A673 (cell line): ENCODE results near the gene SLC2A13. TPM values are rescaled to one million over a fixed set of nuclear protein-coding genes. Genes with fewer than 3 reads are reported as not detected.

Source experiments
- BruUV-seq: library from RNA; stranded (reverse); fragments of 400-500 nt; replicated peaks from 2 replicates; lab custom pipeline; 2021; lab: Mats Ljungman, UMichigan
- CTCF ChIA-PET: fragments of 300-600 bp; sonication (Branson Sonifier 250); formaldehyde crosslinking; loops from one replicate; lab custom pipeline; 2022; ENCODE audit warnings: antibody characterized with exemption; lab: Charles Lee
- POLR2A ChIA-PET: fragments of 300-600 bp; sonication (Branson Sonifier 250); formaldehyde crosslinking; loops from one replicate; lab custom pipeline; 2022; ENCODE audit warnings: antibody characterized with exemption; ENCODE audit not compliant: low non-redundant PET; lab: Charles Lee
- DNase-seq: peaks from one replicate; pipeline ENCODE4 v3.0.0-alpha.2; 2015; ENCODE audit warnings: low spot score
- H3K27ac ChIP-seq: fragments of 200-600 bp; sonication (generic); 2 replicates; pipeline ENCODE4 v1.5.1; 2016; ENCODE audit warnings: mixed run types, low read depth, mild to moderate bottlenecking, mixed read lengths, antibody characterized with exemption, low read length; ENCODE audit not compliant: poor library complexity, severe bottlenecking
- H3K27me3 ChIP-seq: fragments of 200-600 bp; sonication (generic); replicated peaks from 2 replicates; pipeline ENCODE4 v1.6.1; 2017; ENCODE audit warnings: mixed run types, low read depth, mild to moderate bottlenecking, mixed read lengths, antibody characterized with exemption, low read length; ENCODE audit not compliant: insufficient read depth, poor library complexity
- H3K36me3 ChIP-seq: fragments of 200-600 bp; sonication (generic); 2 replicates; pipeline ENCODE4 v1.6.1; 2016; ENCODE audit warnings: mixed run types, mild to moderate bottlenecking, mixed read lengths, antibody characterized with exemption, low read length; ENCODE audit not compliant: insufficient read depth, poor library complexity, severe bottlenecking
- H3K4me1 ChIP-seq: fragments of 200-600 bp; sonication (generic); 2 replicates; pipeline ENCODE4 v1.6.1; 2017; ENCODE audit warnings: mixed run types, mild to moderate bottlenecking, mixed read lengths, antibody characterized with exemption, low read length; ENCODE audit not compliant: insufficient read depth, poor library complexity, severe bottlenecking
- H3K4me3 ChIP-seq: fragments of 200-600 bp; sonication (generic); 2 replicates; pipeline ENCODE4 v1.5.1; 2016; ENCODE audit warnings: low read depth, mixed run types, mild to moderate bottlenecking, mixed read lengths, low read length; ENCODE audit not compliant: poor library complexity, severe bottlenecking
- H3K9me3 ChIP-seq: fragments of 200-600 bp; sonication (generic); 2 replicates; pipeline ENCODE4 v1.6.1; 2016; ENCODE audit warnings: mixed run types, low read depth, mild to moderate bottlenecking, mixed read lengths, antibody characterized with exemption, low read length; ENCODE audit not compliant: poor library complexity, severe bottlenecking
- CTCF ChIP-seq: fragments of 300-800, 200-600 bp; sonication (generic); conservative IDR thresholded peaks from 2 replicates; pipeline ENCODE4 v1.5.1; 2017; ENCODE audit warnings: low read depth, mild to moderate bottlenecking, antibody characterized with exemption, low read length, moderate library complexity, mixed read lengths
- EZH2 ChIP-seq: fragments of 200-600 bp; sonication (generic); IDR thresholded peaks from 2 replicates; pipeline ENCODE4 v1.6.1; 2017; ENCODE audit warnings: borderline replicate concordance, low read depth, mild to moderate bottlenecking, mixed read lengths, antibody characterized with exemption, low read length; ENCODE audit not compliant: poor library complexity, severe bottlenecking
- intact Hi-C: fragments of 100-400 bp; cut with micrococcal nuclease; formaldehyde crosslinking; loops from one replicate; pipeline ENCODE4 v1.10.0; 2022; ENCODE audit not compliant: unreplicated experiment
- total RNA-seq: library from RNA; stranded (reverse); gene quantifications from 2 replicates; pipeline ENCODE4 v1.2.3, GENCODE V29; 2021

The SLC2A13 gene
- total RNA-seq, 1 experiment from 2014 or later = 9.1 TPM

GRCh38 chr12:40015345-40015744 is 90.5 kb downstream of the SLC2A13 start:
- H3K4me3 ChIP-seq = no peak overlapping the region
- no peaks in the 10 kb centered on the region for H3K27me3 ChIP-seq
- H3K4me1 ChIP-seq = peaks cover 7% of the 10 kb centered on the region
- no peaks in the 10 kb centered on the region for H3K36me3 ChIP-seq
- BruUV-seq = no TSS peak
- H3K27ac ChIP-seq = no peak overlapping the region
- ChIA-PET POLR2A (no interaction called here), CTCF (no interaction called here)
- no peak for TF ChIP-seq CTCF
- TF ChIP-seq EZH2 = no peak
- no peak for DNase-seq
- no peaks in the 10 kb centered on the region for H3K9me3 ChIP-seq
- intact Hi-C loops = no loop called here

GRCh38 chr12:40013847-40014246 is 92.0 kb downstream of the SLC2A13 start:
- no peak for DNase-seq
- BruUV-seq = no TSS peak
- ChIA-PET CTCF (no interaction called here), POLR2A (no interaction called here)
- TF ChIP-seq CTCF (no peak), EZH2 (no peak)
- intact Hi-C loops = no loop called here
- no peaks in the 10 kb centered on the region for H3K27me3 ChIP-seq
- H3K27ac ChIP-seq = no peak overlapping the region
- no peak overlapping the region for H3K4me3 ChIP-seq
- no peaks in the 10 kb centered on the region for H3K9me3 ChIP-seq
- H3K4me1 ChIP-seq = peaks cover 7% of the 10 kb centered on the region
- H3K36me3 ChIP-seq = no peaks in the 10 kb centered on the region

GRCh38 chr12:40013292-40013691 is 92.6 kb downstream of the SLC2A13 start:
- ChIA-PET POLR2A (no interaction called here), CTCF (no interaction called here)
- no peaks in the 10 kb centered on the region for H3K36me3 ChIP-seq
- DNase-seq = no peak
- intact Hi-C loops = no loop called here
- TF ChIP-seq EZH2 (no peak), CTCF (no peak)
- H3K4me1 ChIP-seq = peaks cover 7% of the 10 kb centered on the region
- H3K27ac ChIP-seq = no peak overlapping the region
- H3K9me3 ChIP-seq = no peaks in the 10 kb centered on the region
- H3K4me3 ChIP-seq = no peak overlapping the region
- H3K27me3 ChIP-seq = no peaks in the 10 kb centered on the region
- no TSS peak for BruUV-seq
